Hepatocyte (in vitro differentiated cells): ENCODE results near the gene DEPDC4. TPM values are rescaled to one million over a fixed set of nuclear protein-coding genes. Genes with fewer than 3 reads are reported as not detected.
"Not testable (repeated sequence)": the region's sequence is repeated elsewhere in the genome, so short reads cannot be mapped to it uniquely, and the experiment has no call there.

Experiments
- DNase-seq: peaks from one replicate; pipeline ENCODE4 v3.0.0-alpha.2; 2016; ENCODE audit warnings: low spot score
- H2AFZ ChIP-seq: fragments of 200-600 bp; sonication (generic); 2 replicates; pipeline ENCODE4 v1.6.0; 2016; ENCODE audit warnings: antibody characterized with exemption, mild to moderate bottlenecking
- H3K27ac ChIP-seq: fragments of 200-600 bp; sonication (generic); 2 replicates; pipeline ENCODE4 v1.5.1; 2016; ENCODE audit warnings: mild to moderate bottlenecking
- H3K27me3 ChIP-seq: fragments of 200-600 bp; sonication (generic); 2 replicates; pipeline ENCODE4 v1.6.1; 2016
- H3K36me3 ChIP-seq: fragments of 200-600 bp; sonication (generic); replicated peaks from 2 replicates; pipeline ENCODE4 v1.5.1; 2016; ENCODE audit warnings: low read depth; ENCODE audit not compliant: insufficient read depth
- H3K4me1 ChIP-seq: fragments of 200-600 bp; sonication (generic); 2 replicates; pipeline ENCODE4 v1.5.1; 2016; ENCODE audit warnings: mild to moderate bottlenecking, moderate library complexity; ENCODE audit not compliant: insufficient read depth
- H3K4me2 ChIP-seq: fragments of 200-600 bp; sonication (generic); 2 replicates; pipeline ENCODE4 v1.6.0; 2016
- H3K4me3 ChIP-seq: fragments of 200-600 bp; sonication (generic); 2 replicates; pipeline ENCODE4 v1.5.1; 2016; ENCODE audit warnings: mild to moderate bottlenecking
- H3K79me2 ChIP-seq: fragments of 200-600 bp; sonication (generic); 2 replicates; pipeline ENCODE4 v1.6.0; 2017; ENCODE audit warnings: mild to moderate bottlenecking
- H3K9me2 ChIP-seq: fragments of 200-600 bp; sonication (generic); replicated peaks from 2 replicates; pipeline ENCODE4 v1.6.0; 2017; ENCODE audit warnings: mild to moderate bottlenecking; ENCODE audit not compliant: insufficient read depth
- H3K9me3 ChIP-seq: fragments of 200-600 bp; sonication (generic); 2 replicates; pipeline ENCODE4 v1.5.1; 2016; ENCODE audit warnings: low read depth, mild to moderate bottlenecking
- H4K20me1 ChIP-seq: fragments of 200-600 bp; sonication (generic); 2 replicates; pipeline ENCODE4 v1.6.0; 2016; ENCODE audit warnings: mild to moderate bottlenecking; ENCODE audit not compliant: insufficient read depth, poor library complexity, severe bottlenecking
- CTCF ChIP-seq: fragments of 200-600 bp; sonication (generic); IDR thresholded peaks from 2 replicates; pipeline ENCODE4 v1.5.1; 2016; ENCODE audit warnings: antibody characterized with exemption, mild to moderate bottlenecking; ENCODE audit not compliant: poor library complexity
- EZH2 ChIP-seq: fragments of 200-600 bp; sonication (generic); IDR thresholded peaks from 2 replicates; pipeline ENCODE4 v1.6.1; 2016; ENCODE audit warnings: antibody characterized with exemption, mild to moderate bottlenecking, borderline replicate concordance
- EZH2phosphoT487 ChIP-seq: fragments of 200-600 bp; sonication (generic); IDR thresholded peaks from one replicate; pipeline ENCODE4 v1.6.1; 2018; ENCODE audit warnings: antibody characterized with exemption, mild to moderate bottlenecking, low read depth, moderate library complexity; ENCODE audit not compliant: unreplicated experiment, severe bottlenecking
- WGBS: methylation state at CpG from one replicate; pipeline ENCODE4 v1.1.6; 2016; ENCODE audit warnings: low lambda C conversion rate; ENCODE audit errors: missing lambda C conversion rate; 5-methylcytosine and 5-hydroxymethylcytosine counted together
- polyA plus RNA-seq: library from polyadenylated mRNA; unstranded; fragments of >200 nt; fragmentation: Nextera tagmentation; extraction: Ambion mirVana; gene quantifications from 2 replicates; pipeline ENCODE4 v1.2.1, GENCODE V29; 2016
- total RNA-seq: library from RNA; depleted of rRNA; stranded (reverse); fragments of >200 nt; gene quantifications from 2 replicates; pipeline ENCODE4 v1.2.3, GENCODE V29; 2014

DEPDC4 gene
- total RNA-seq (1.3 and 4.8 TPM in 2 replicates), polyA plus RNA-seq (0.69 and 3.3 TPM in 2 replicates)

- H4K20me1 ChIP-seq = peaks cover 29% of the 10 kb centered on the region
- peak within 1 kb of the TSS; percentile 57 for H3K4me3 ChIP-seq
- H2AFZ ChIP-seq = peak within 1 kb of the TSS; percentile 79
- TF ChIP-seq EZH2 (no peak), CTCF (no peak), EZH2phosphoT487 (no peak)
- no peaks in the 10 kb centered on the region for H3K36me3 ChIP-seq
- peak; percentile 98 for DNase-seq
- peak within 1 kb of the TSS; percentile 98 for H3K27ac ChIP-seq
- no peaks in the 10 kb centered on the region for H3K9me3 ChIP-seq
- H3K4me2 ChIP-seq = peak within 1 kb of the TSS; percentile 81
- H3K27me3 ChIP-seq = no peaks in the 10 kb centered on the region
- under 1% methylated on average over 32 of the region's 62 CpGs for WGBS
- no peaks in the 10 kb centered on the region for H3K9me2 ChIP-seq
- peaks cover 17% of the 10 kb centered on the region for H3K4me1 ChIP-seq
- peaks cover 44% of the 10 kb centered on the region for H3K79me2 ChIP-seq
Observed at GRCh38 chr12:100266835-100267602, at the start of gene DEPDC4, which contains the start of gene SCYL2. Gene DEPDC4 (minus strand): TSS chr12:100267079. CDS start chr12:100267076, 3 bp downstream. Gene SCYL2 (plus strand): TSS chr12:100267177. CDS start chr12:100282971, 15,794 bp downstream.

GRCh38 chr12:100311317-100311716 is 44.4 kb upstream of the DEPDC4 start:
- Histone ChIP-seq H3K79me2 (no peaks in the 10 kb centered on the region), H3K36me3 (peaks cover 3% of the 10 kb centered on the region), H3K9me2 (no peaks in the 10 kb centered on the region), H3K27me3 (no peaks in the 10 kb centered on the region), H3K9me3 (peaks cover 2% of the 10 kb centered on the region), H3K4me2 (no peak overlapping the region), H3K27ac (no peak overlapping the region), H3K4me1 (no peaks in the 10 kb centered on the region), H2AFZ (no peak overlapping the region), H4K20me1 (no peaks in the 10 kb centered on the region), H3K4me3 (no peak overlapping the region)
- 100% methylated on average over 1 of the region's 1 CpG for WGBS
- no peak for DNase-seq
- TF ChIP-seq EZH2 (no peak), CTCF (no peak), EZH2phosphoT487 (no peak)

- H3K79me2 ChIP-seq = not testable (repeated sequence)
- WGBS = 98% methylated on average over 5 of the region's 5 CpGs
Observed at GRCh38 chr12:100308138-100308537, 41.3 kb upstream of the DEPDC4 start.

DNA sequence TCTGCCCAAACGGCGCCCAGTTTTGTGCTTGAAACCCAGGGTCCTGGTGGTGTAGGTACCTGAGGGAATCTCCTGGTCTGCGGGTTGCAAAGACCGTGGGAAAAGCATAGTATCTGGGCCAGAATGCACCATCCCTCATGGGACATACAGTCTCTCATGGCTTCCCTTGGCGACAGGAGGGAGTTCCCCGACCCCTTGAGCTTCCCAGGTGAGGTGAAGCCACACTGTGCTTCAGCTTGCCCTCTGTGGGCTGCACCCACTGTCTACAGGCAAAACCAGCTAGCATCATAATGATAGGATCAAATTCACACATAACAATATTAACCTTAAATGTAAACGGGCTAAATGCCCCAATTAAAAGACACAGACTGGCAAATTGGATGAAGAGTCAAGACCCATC is 37.5 kb upstream of the DEPDC4 start:
- not testable (repeated sequence) for H3K27ac ChIP-seq, H3K4me3 ChIP-seq, H3K9me2 ChIP-seq, H3K4me1 ChIP-seq, H2AFZ ChIP-seq, H3K4me2 ChIP-seq, H3K36me3 ChIP-seq, H4K20me1 ChIP-seq, H3K27me3 ChIP-seq, DNase-seq, H3K9me3 ChIP-seq
- H3K79me2 ChIP-seq = peaks cover 16% of the 10 kb centered on the region
- WGBS = 98% methylated on average over 7 of the region's 7 CpGs

More at GRCh38 chr12:100308138-100308537, 41.3 kb upstream of the DEPDC4 start:
- not testable (repeated sequence) for H3K27me3 ChIP-seq, H3K27ac ChIP-seq, H3K36me3 ChIP-seq, H4K20me1 ChIP-seq, H3K9me2 ChIP-seq, H3K9me3 ChIP-seq, H3K4me1 ChIP-seq, H3K4me2 ChIP-seq, DNase-seq, H3K4me3 ChIP-seq, H2AFZ ChIP-seq
